HepG2 (cell line): Measurements from ENCODE around the gene GRIP1. TPM values are rescaled to one million over a fixed set of nuclear protein-coding genes. Genes with fewer than 3 reads are reported as not detected.

Source experiments
- ATAC-seq: fragments of 200-7000 bp; cut with Tn5 transposase; 3 replicates; pipeline ENCODE4 v1.9.1; 2020; ENCODE audit warnings: mild to moderate bottlenecking, moderate library complexity
- BruUV-seq: library from RNA; stranded (reverse); fragments of 400-500 nt; replicated peaks from 2 replicates; lab custom pipeline; 2021; lab: Mats Ljungman, UMichigan
- CTCF ChIA-PET: fragments of 300-600 bp; formaldehyde crosslinking; extraction: SDS; loops from one replicate; lab custom pipeline; 2021; ENCODE audit warnings: low total read pairs, inconsistent platforms, low intra/inter-chr PET ratio; lab: Yijun Ruan, JAX
- POLR2A ChIA-PET: fragments of 350-600 bp; sonication (Branson Sonifier 250); formaldehyde crosslinking; loops from one replicate; lab custom pipeline; 2020; ENCODE audit warnings: antibody characterized with exemption, inconsistent platforms; lab: Yijun Ruan, JAX
- DNase-seq: peaks from one replicate; pipeline ENCODE4 v3.0.0-alpha.2; 2015; ENCODE audit warnings: low spot score
- FAIRE-seq: peaks from 3 replicates; lab custom pipeline; 2011; peaks lifted over from hg19 to GRCh38; lab: Jason Lieb, UNC
- H2AFZ ChIP-seq: one replicate; pipeline ENCODE4 v1.6.1; 2011; ENCODE audit warnings: low read length, inconsistent platforms
- H3K27ac ChIP-seq: fragments of 300-600 bp; 3 replicates; pipeline ENCODE4 v1.8.0; 2011; ENCODE audit warnings: mixed run types, mild to moderate bottlenecking, mixed read lengths, low read length, inconsistent platforms; ENCODE audit not compliant: insufficient read depth; ENCODE audit errors: extremely low read length
- H3K27me3 ChIP-seq, 2 experiments: fragments of 200-600 bp in 1 of 2; 2 replicates in 1 of 2; 3 replicates in 1 of 2; pipeline versions ENCODE4 v1.6.0 to v1.8.0; 2011; ENCODE audit warnings: low read length in 2 of 2, mild to moderate bottlenecking in 2 of 2, moderate library complexity in 2 of 2, inconsistent platforms in 1 of 2; ENCODE audit not compliant: insufficient read depth in 2 of 2, control insufficient read depth in 1 of 2
- H3K36me3 ChIP-seq, 2 experiments: fragments of 200-600 bp in 1 of 2; replicated peaks in 1 of 2; 2 replicates in 1 of 2; 3 replicates in 1 of 2; pipeline versions ENCODE4 v1.5.1 to v1.8.0; 2011; ENCODE audit warnings: low read length in 2 of 2, inconsistent platforms in 1 of 2; ENCODE audit not compliant: insufficient read depth in 2 of 2, control insufficient read depth in 1 of 2
- H3K4me1 ChIP-seq: 2 replicates; pipeline ENCODE4 v1.5.1; 2012; ENCODE audit warnings: low read length, inconsistent platforms; ENCODE audit not compliant: insufficient read depth
- H3K4me2 ChIP-seq: 2 replicates; pipeline ENCODE4 v1.6.0; 2011; ENCODE audit warnings: low read depth, low read length, inconsistent platforms
- H3K4me3 ChIP-seq, 3 experiments: fragments of 200-600 bp in 1 of 3; sonication (generic), shearing (Covaris generic) in 1 of 3; replicated peaks in 1 of 3; 2 replicates each; pipeline ENCODE4 v1.5.1; 2011 to 2016; ENCODE audit warnings: low read length in 3 of 3, inconsistent platforms in 2 of 3, low read depth in 2 of 3, mild to moderate bottlenecking in 2 of 3, control low read depth in 1 of 3, mixed read lengths in 1 of 3; ENCODE audit not compliant: insufficient read depth in 1 of 3
- H3K79me2 ChIP-seq: one replicate; pipeline ENCODE4 v1.6.1; 2011; ENCODE audit warnings: low read length, inconsistent platforms; ENCODE audit not compliant: insufficient read depth
- H3K9ac ChIP-seq: 2 replicates; pipeline ENCODE4 v1.6.0; 2011; ENCODE audit warnings: mild to moderate bottlenecking, low read depth, low read length, inconsistent platforms; ENCODE audit not compliant: insufficient read depth
- H3K9me3 ChIP-seq: 2 replicates; pipeline ENCODE4 v1.5.1; 2012; ENCODE audit warnings: mild to moderate bottlenecking, low read length
- H4K20me1 ChIP-seq: 2 replicates; pipeline ENCODE4 v1.6.0; 2011; ENCODE audit warnings: inconsistent platforms, mild to moderate bottlenecking, low read length, moderate library complexity; ENCODE audit not compliant: insufficient read depth
- CBX2 ChIP-seq, 2 experiments: fragments of 200-600 bp in 1 of 2; sonication (generic); formaldehyde crosslinking in 1 of 2; IDR thresholded peaks; 2 replicates each; pipeline versions ENCODE4 v1.7.0 to v1.8.1; 2018 to 2022; ENCODE audit warnings: low read depth in 2 of 2, low read length in 1 of 2, mild to moderate bottlenecking in 1 of 2, missing genetic modification reagents in 1 of 2
- CREM ChIP-seq, 2 experiments: sonication (generic) in 1 of 2; formaldehyde crosslinking in 1 of 2; IDR thresholded peaks; 2 replicates each; pipeline versions ENCODE4 v1.4.0 to v1.6.1; 2016 to 2020; ENCODE audit warnings: antibody characterized with exemption in 1 of 2, mild to moderate bottlenecking in 1 of 2, missing genetic modification reagents in 1 of 2
- HES4 ChIP-seq: sonication (generic); formaldehyde crosslinking; IDR thresholded peaks from 2 replicates; pipeline ENCODE4 v1.9.0; 2021; ENCODE audit warnings: mild to moderate bottlenecking, missing genetic modification reagents, borderline replicate concordance
- HNF1B ChIP-seq: sonication (generic); formaldehyde crosslinking; IDR thresholded peaks from 2 replicates; pipeline ENCODE4 v1.5.1; 2020; ENCODE audit warnings: mild to moderate bottlenecking, moderate library complexity, missing genetic modification reagents
- NCOA2 ChIP-seq: sonication (generic); formaldehyde crosslinking; IDR thresholded peaks from 2 replicates; pipeline ENCODE4 v1.8.0; 2022; ENCODE audit warnings: inconsistent platforms
- NCOA5 ChIP-seq: sonication (generic); formaldehyde crosslinking; IDR thresholded peaks from 2 replicates; pipeline ENCODE4 v1.4.0; 2020; ENCODE audit warnings: missing genetic modification reagents
- NFYB ChIP-seq: sonication (generic); formaldehyde crosslinking; IDR thresholded peaks from 2 replicates; pipeline ENCODE4 v1.4.0; 2020; ENCODE audit warnings: missing genetic modification reagents
- RBFOX2 ChIP-seq: fragments of 200-400 bp; formaldehyde crosslinking; IDR thresholded peaks from 2 replicates; pipeline ENCODE4 v1.6.1; 2017; ENCODE audit warnings: low read depth, mild to moderate bottlenecking, low read length
- TRIM24 ChIP-seq: sonication (generic); formaldehyde crosslinking; IDR thresholded peaks from 2 replicates; pipeline ENCODE4 v1.8.0; 2022; ENCODE audit warnings: mild to moderate bottlenecking, missing genetic modification reagents
- ZNF20 ChIP-seq: sonication (generic); formaldehyde crosslinking; IDR thresholded peaks from 2 replicates; pipeline ENCODE4 v1.4.0; 2020; ENCODE audit warnings: mild to moderate bottlenecking, moderate library complexity, missing genetic modification reagents
- ZNF280D ChIP-seq: sonication (generic); formaldehyde crosslinking; IDR thresholded peaks from 2 replicates; pipeline ENCODE4 v1.5.1; 2020; ENCODE audit warnings: mild to moderate bottlenecking, missing genetic modification reagents
- ZNF33A ChIP-seq: sonication (generic); formaldehyde crosslinking; IDR thresholded peaks from 2 replicates; pipeline ENCODE4 v1.5.1; 2020; ENCODE audit warnings: missing genetic modification reagents, mild to moderate bottlenecking, moderate library complexity, borderline replicate concordance
- ZNF33B ChIP-seq: sonication (generic); formaldehyde crosslinking; IDR thresholded peaks from 2 replicates; pipeline ENCODE4 v1.5.1; 2020; ENCODE audit warnings: mild to moderate bottlenecking, missing genetic modification reagents
- ZNF34 ChIP-seq: sonication (generic); formaldehyde crosslinking; IDR thresholded peaks from 2 replicates; pipeline ENCODE4 v1.4.0; 2020; ENCODE audit warnings: mild to moderate bottlenecking, missing genetic modification reagents, borderline replicate concordance
- ZNF446 ChIP-seq: sonication (generic); formaldehyde crosslinking; IDR thresholded peaks from 2 replicates; pipeline ENCODE4 v1.5.0; 2020; ENCODE audit warnings: mild to moderate bottlenecking, missing genetic modification reagents
- ZNF670 ChIP-seq: sonication (generic); formaldehyde crosslinking; IDR thresholded peaks from 2 replicates; pipeline ENCODE4 v1.8.0; 2022; ENCODE audit warnings: mild to moderate bottlenecking, missing genetic modification reagents, borderline replicate concordance
- ZNF672 ChIP-seq: sonication (generic); formaldehyde crosslinking; IDR thresholded peaks from 2 replicates; pipeline ENCODE4 v1.8.1; 2022; ENCODE audit warnings: missing genetic modification reagents
- WGBS: methylation state at CpG from one replicate; pipeline ENCODE4 v1.1.6; 2017; ENCODE audit warnings: low lambda C conversion rate; 5-methylcytosine and 5-hydroxymethylcytosine counted together
- in situ Hi-C: cut with HindIII; loops from 2 replicates; pipeline ENCODE4 v1.10.0; 2017; ENCODE audit warnings: low pct_unique_long_range_greater_than_20kb; ENCODE audit not compliant: extremely low pct_ligation_motif_present
- intact Hi-C: fragments of 100-400 bp; cut with micrococcal nuclease; formaldehyde crosslinking; loops from one replicate; pipeline ENCODE4 v1.10.0; 2022; ENCODE audit not compliant: unreplicated experiment
- polyA plus RNA-seq, 8 experiments: library from polyadenylated mRNA; depleted of rRNA in 3 of 8; stranded (reverse) in 7 of 8; unstranded in 1 of 8; fragments of >200 nt; fragmentation: Illumina TruSeq in 4 of 8; extraction: Trizol in 4 of 8; gene quantifications; 2 replicates each; pipeline versions ENCODE4 v1.2.1 to v1.2.3, GENCODE V29; 2011 to 2016; ENCODE audit warnings: low read depth in 4 of 8, missing spikeins in 1 of 8, mixed read lengths in 1 of 8; ENCODE audit not compliant: insufficient read depth in 1 of 8
- total RNA-seq, 5 experiments: library from RNA; depleted of rRNA; stranded (reverse); fragments of >200 nt; fragmentation: Illumina TruSeq; extraction: Trizol; gene quantifications; 2 replicates each; pipeline ENCODE4 v1.2.3, GENCODE V29; 2016; ENCODE audit warnings: low read depth in 1 of 5
- TF ChIP-seq, protein P1 (sequence below): sonication (generic); formaldehyde crosslinking; IDR thresholded peaks from 2 replicates; pipeline ENCODE4 v1.5.0; 2020; ENCODE audit warnings: missing genetic modification reagents
- TF ChIP-seq, protein P2 (sequence below): sonication (generic); formaldehyde crosslinking; IDR thresholded peaks from 2 replicates; pipeline ENCODE4 v1.4.0; 2020; ENCODE audit warnings: mild to moderate bottlenecking, missing genetic modification reagents

Gene GRIP1
- total and polyA plus RNA-seq, 2 of the 13 experiments (the other 11 are each of a cell fraction or from before 2014, with no cell fraction given): not detected

- Histone ChIP-seq H3K4me1 (no peaks in the 10 kb centered on the region), H3K9me3 (no peaks in the 10 kb centered on the region), H3K27me3 (no peaks in the 10 kb centered on the region), H3K36me3 (no peaks in the 10 kb centered on the region), H3K27ac (no peak overlapping the region), H3K4me3 (no peak overlapping the region), H4K20me1 (no peaks in the 10 kb centered on the region), H3K9ac (no peak overlapping the region), H3K79me2 (no peaks in the 10 kb centered on the region), H3K4me2 (no peak overlapping the region), H2AFZ (no peak overlapping the region)
- DNase-seq: peak; percentile 2
- POLR2A ChIA-PET: no interaction called here
- CTCF ChIA-PET: no interaction called here
- 26% methylated on average over 10 of the region's 10 CpGs for WGBS
- intact Hi-C loops: no loop called here
- ATAC-seq: no peak
- in situ Hi-C loops: no loop called here
- TF ChIP-seq CREM (IDR thresholded peaks at IDR 0.05) (no peak), CREM (CRISPR knock-in tag; IDR thresholded peaks at IDR 0.05) (no peak), ZNF34 (no peak), TRIM24 (CRISPR knock-in tag) (no peak), CBX2 (IDR thresholded peaks at IDR 0.05; ENCODE audit: low read depth, low read length) (no peak), CBX2 (CRISPR knock-in tag; IDR thresholded peaks at IDR 0.05; ENCODE audit: low read depth) (no peak), ZNF670 (CRISPR knock-in tag) (no peak), ZNF33A (CRISPR knock-in tag) (no peak), ZNF280D (CRISPR knock-in tag) (no peak), NCOA2 (CRISPR knock-in tag) (no peak), RBFOX2 (no peak), ZNF672 (CRISPR knock-in tag) (no peak), ZNF33B (CRISPR knock-in tag) (no peak), ZNF446 (CRISPR knock-in tag) (no peak), NFYB (no peak), ZNF20 (no peak), NCOA5 (CRISPR knock-in tag) (no peak), HES4 (CRISPR knock-in tag) (no peak), HNF1B (CRISPR knock-in tag) (no peak)
- TF ChIP-seq, protein P1, sequence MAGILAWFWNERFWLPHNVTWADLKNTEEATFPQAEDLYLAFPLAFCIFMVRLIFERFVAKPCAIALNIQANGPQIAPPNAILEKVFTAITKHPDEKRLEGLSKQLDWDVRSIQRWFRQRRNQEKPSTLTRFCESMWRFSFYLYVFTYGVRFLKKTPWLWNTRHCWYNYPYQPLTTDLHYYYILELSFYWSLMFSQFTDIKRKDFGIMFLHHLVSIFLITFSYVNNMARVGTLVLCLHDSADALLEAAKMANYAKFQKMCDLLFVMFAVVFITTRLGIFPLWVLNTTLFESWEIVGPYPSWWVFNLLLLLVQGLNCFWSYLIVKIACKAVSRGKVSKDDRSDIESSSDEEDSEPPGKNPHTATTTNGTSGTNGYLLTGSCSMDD (CRISPR knock-in tag): no peak
- TF ChIP-seq, protein P2, sequence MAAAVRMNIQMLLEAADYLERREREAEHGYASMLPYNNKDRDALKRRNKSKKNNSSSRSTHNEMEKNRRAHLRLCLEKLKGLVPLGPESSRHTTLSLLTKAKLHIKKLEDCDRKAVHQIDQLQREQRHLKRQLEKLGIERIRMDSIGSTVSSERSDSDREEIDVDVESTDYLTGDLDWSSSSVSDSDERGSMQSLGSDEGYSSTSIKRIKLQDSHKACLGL (CRISPR knock-in tag): no peak
- BruUV-seq: no TSS peak
- no peak for FAIRE-seq
Measured at GRCh38 chr12:66648033-66648735, 30.7 kb downstream of the GRIP1 start.
